ENCODE results near the gene SPAG17.

The SPAG17 gene

DNA sequence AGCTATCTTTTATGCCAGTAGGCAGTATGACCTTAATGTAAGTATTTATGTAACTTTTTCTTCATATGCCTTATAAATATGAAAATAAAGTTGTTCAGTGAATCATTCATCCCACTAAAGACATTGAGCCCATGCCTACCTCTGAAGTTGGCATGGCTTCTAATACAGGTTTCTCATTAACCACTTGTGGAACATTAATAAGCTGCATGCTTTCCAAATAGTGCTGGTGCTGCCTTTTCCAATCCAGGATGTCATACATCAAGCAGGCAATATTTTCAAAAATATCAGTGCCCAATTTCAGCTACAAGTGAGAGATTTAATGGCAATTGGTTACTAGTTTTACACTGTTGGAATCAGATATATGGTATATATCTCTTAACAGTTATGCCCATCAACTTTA is 92.0 kb downstream of the SPAG17 start:
- H3K36me3 ChIP-seq (ENCODE audit: low read length) = no peaks in the 10 kb centered on the region
- no peaks in the 10 kb centered on the region for H3F3A ChIP-seq (ENCODE audit: insufficient read depth)
- H4K20me1 ChIP-seq (ENCODE audit: low read depth, low read length) = no peaks in the 10 kb centered on the region
- H3K4me2 ChIP-seq (ENCODE audit: low read depth, low read length, poor library complexity, severe bottlenecking) = no peak overlapping the region
- TF ChIP-seq EZH2phosphoT487 (conservative IDR thresholded peaks at IDR 0.05; ENCODE audit: low read length) (no peak), CTCF (IDR thresholded peaks at IDR 0.05; ENCODE audit: insufficient read depth, low read length, poor library complexity, severe bottlenecking) (no peak)
- H3K79me2 ChIP-seq (ENCODE audit: insufficient read depth, low read length) = no peaks in the 10 kb centered on the region
- no peaks in the 10 kb centered on the region for H3K27me3 ChIP-seq (ENCODE audit: low read length)
- H3K4me3 ChIP-seq (ENCODE audit: insufficient read depth, low read length, poor library complexity, severe bottlenecking) = no peak overlapping the region
- no peaks in the 10 kb centered on the region for H3K9me3 ChIP-seq (ENCODE audit: insufficient read depth, low read length)
- H3K9ac ChIP-seq (ENCODE audit: low read length) = no peak overlapping the region
- H3K27ac ChIP-seq (ENCODE audit: low read depth, low read length) = no peak overlapping the region
- H2AFZ ChIP-seq (ENCODE audit: low read depth, low read length, severe bottlenecking) = no peak overlapping the region
- H3K9me2 ChIP-seq (replicated peaks; ENCODE audit: insufficient read depth, low read length) = no peaks in the 10 kb centered on the region

DNA sequence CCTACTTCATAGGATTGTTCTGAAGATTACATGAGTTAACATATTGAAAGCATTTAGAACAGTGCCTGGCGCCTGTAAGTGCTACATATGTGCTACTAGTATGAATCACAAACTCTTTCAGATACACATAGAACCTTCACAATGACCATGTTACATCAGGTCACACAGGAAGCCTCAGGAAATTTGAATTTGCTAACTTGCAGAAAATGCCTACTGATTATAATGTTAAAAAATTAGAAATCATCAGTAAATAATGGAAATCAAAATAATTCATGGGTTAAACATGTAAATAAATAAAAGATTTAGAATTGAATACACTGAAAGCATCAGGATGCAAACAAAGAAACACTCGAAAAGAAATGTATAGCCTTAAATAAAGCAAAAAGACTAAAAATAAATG is 94.9 kb downstream of the SPAG17 start:
- H4K20me1 ChIP-seq (ENCODE audit: low read depth, low read length) = no peaks in the 10 kb centered on the region
- no peaks in the 10 kb centered on the region for H3K9me2 ChIP-seq (replicated peaks; ENCODE audit: insufficient read depth, low read length)
- H3K27ac ChIP-seq (ENCODE audit: low read depth, low read length) = no peak overlapping the region
- H3F3A ChIP-seq (ENCODE audit: insufficient read depth) = no peaks in the 10 kb centered on the region
- H3K36me3 ChIP-seq (ENCODE audit: low read length) = no peaks in the 10 kb centered on the region
- no peak overlapping the region for H3K4me3 ChIP-seq (ENCODE audit: insufficient read depth, low read length, poor library complexity, severe bottlenecking)
- H3K9me3 ChIP-seq (ENCODE audit: insufficient read depth, low read length) = no peaks in the 10 kb centered on the region
- H3K27me3 ChIP-seq (ENCODE audit: low read length) = no peaks in the 10 kb centered on the region
- H3K79me2 ChIP-seq (ENCODE audit: insufficient read depth, low read length) = no peaks in the 10 kb centered on the region
- TF ChIP-seq EZH2phosphoT487 (conservative IDR thresholded peaks at IDR 0.05; ENCODE audit: low read length) (no peak), CTCF (IDR thresholded peaks at IDR 0.05; ENCODE audit: insufficient read depth, low read length, poor library complexity, severe bottlenecking) (no peak)
- no peak overlapping the region for H3K9ac ChIP-seq (ENCODE audit: low read length)
- H2AFZ ChIP-seq (ENCODE audit: low read depth, low read length, severe bottlenecking) = no peak overlapping the region
- no peak overlapping the region for H3K4me2 ChIP-seq (ENCODE audit: low read depth, low read length, poor library complexity, severe bottlenecking)

- no peaks in the 10 kb centered on the region for H3K79me2 ChIP-seq (ENCODE audit: insufficient read depth, low read length)
- no peak overlapping the region for H3K27ac ChIP-seq (ENCODE audit: low read depth, low read length)
- no peaks in the 10 kb centered on the region for H3K9me3 ChIP-seq (ENCODE audit: insufficient read depth, low read length)
- no peak overlapping the region for H3K4me2 ChIP-seq (ENCODE audit: low read depth, low read length, poor library complexity, severe bottlenecking)
- H3K27me3 ChIP-seq (ENCODE audit: low read length) = no peaks in the 10 kb centered on the region
- no peaks in the 10 kb centered on the region for H4K20me1 ChIP-seq (ENCODE audit: low read depth, low read length)
- H3K9ac ChIP-seq (ENCODE audit: low read length) = no peak overlapping the region
- H2AFZ ChIP-seq (ENCODE audit: low read depth, low read length, severe bottlenecking) = no peak overlapping the region
- no peaks in the 10 kb centered on the region for H3K36me3 ChIP-seq (ENCODE audit: low read length)
- H3K4me3 ChIP-seq (ENCODE audit: insufficient read depth, low read length, poor library complexity, severe bottlenecking) = no peak overlapping the region
- H3F3A ChIP-seq (ENCODE audit: insufficient read depth) = no peaks in the 10 kb centered on the region
- no peak for TF ChIP-seq CTCF (IDR thresholded peaks at IDR 0.05; ENCODE audit: insufficient read depth, low read length, poor library complexity, severe bottlenecking)
- no peak for TF ChIP-seq EZH2phosphoT487 (conservative IDR thresholded peaks at IDR 0.05; ENCODE audit: low read length)
- H3K9me2 ChIP-seq (replicated peaks; ENCODE audit: insufficient read depth, low read length) = no peaks in the 10 kb centered on the region
Observed at GRCh38 chr1:118085365-118085764, 99.7 kb downstream of the SPAG17 start.

DNA sequence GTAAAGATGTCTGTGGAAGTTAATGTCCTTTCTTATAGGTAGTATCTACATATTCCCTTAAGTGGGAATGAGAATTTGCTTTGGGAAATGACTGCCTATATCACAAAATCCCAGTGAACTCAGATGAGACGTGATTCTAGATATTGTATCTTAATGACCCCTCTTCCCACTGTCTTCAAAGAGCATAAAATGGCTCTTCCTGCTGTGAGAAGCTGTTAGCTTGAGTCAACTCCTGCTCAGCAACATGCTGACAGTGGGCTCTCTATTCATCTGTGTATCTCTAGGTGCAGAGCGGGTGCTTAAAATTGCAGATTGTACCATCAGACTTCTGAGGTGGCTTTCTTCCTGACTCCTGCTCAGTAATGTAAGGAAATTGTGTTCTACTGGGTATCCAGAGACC is 100.6 kb downstream of the SPAG17 start:
- H3K27me3 ChIP-seq (ENCODE audit: low read length) = no peaks in the 10 kb centered on the region
- no peaks in the 10 kb centered on the region for H3K79me2 ChIP-seq (ENCODE audit: insufficient read depth, low read length)
- H3K4me2 ChIP-seq (ENCODE audit: low read depth, low read length, poor library complexity, severe bottlenecking) = no peak overlapping the region
- no peaks in the 10 kb centered on the region for H3K9me2 ChIP-seq (replicated peaks; ENCODE audit: insufficient read depth, low read length)
- no peaks in the 10 kb centered on the region for H3K36me3 ChIP-seq (ENCODE audit: low read length)
- no peak overlapping the region for H3K9ac ChIP-seq (ENCODE audit: low read length)
- H4K20me1 ChIP-seq (ENCODE audit: low read depth, low read length) = no peaks in the 10 kb centered on the region
- H3K9me3 ChIP-seq (ENCODE audit: insufficient read depth, low read length) = no peaks in the 10 kb centered on the region
- H3K4me3 ChIP-seq (ENCODE audit: insufficient read depth, low read length, poor library complexity, severe bottlenecking) = no peak overlapping the region
- TF ChIP-seq EZH2phosphoT487 (conservative IDR thresholded peaks at IDR 0.05; ENCODE audit: low read length) (no peak), CTCF (IDR thresholded peaks at IDR 0.05; ENCODE audit: insufficient read depth, low read length, poor library complexity, severe bottlenecking) (no peak)
- no peak overlapping the region for H3K27ac ChIP-seq (ENCODE audit: low read depth, low read length)
- H3F3A ChIP-seq (ENCODE audit: insufficient read depth) = no peaks in the 10 kb centered on the region
- H2AFZ ChIP-seq (ENCODE audit: low read depth, low read length, severe bottlenecking) = no peak overlapping the region
